GM12874 (cell line): ENCODE measurements around the gene RASA3.

Experiments used
- TF ChIP-seq, protein P1 (sequence below): IDR thresholded peaks from 2 replicates; pipeline ENCODE4 v1.5.1; 2011; ENCODE audit warnings: low read depth, mild to moderate bottlenecking, control low read depth, low read length, moderate library complexity; ENCODE audit not compliant: insufficient read depth

Gene RASA3

DNA sequence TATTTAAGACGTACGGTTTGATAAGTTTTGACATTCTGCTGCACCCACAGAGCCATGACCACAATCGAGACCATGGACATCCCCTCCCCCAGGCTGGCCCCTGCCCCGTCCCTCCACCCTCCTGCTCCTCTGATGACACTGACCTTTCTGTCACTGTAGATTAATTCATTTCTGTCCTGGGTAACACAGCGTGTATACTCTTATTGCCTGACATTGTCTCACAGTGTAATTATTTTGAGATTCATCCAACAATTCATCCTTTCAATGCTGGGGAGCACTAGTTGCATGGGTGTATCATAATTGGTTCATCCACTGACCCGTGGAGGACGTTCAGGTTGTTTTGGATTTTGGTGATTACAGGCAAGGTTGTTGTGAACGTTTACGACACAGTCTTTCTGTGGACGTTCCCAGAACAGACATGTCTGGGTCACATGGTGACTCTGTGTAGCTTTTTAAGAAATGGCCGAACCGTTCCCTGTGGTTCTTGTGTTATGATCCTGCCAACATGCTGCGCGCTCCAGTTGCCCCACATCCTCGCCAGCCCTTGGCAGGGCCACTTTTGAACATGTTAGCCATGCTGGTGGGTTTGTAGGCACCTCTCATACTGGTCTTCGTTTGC, 200.5 kb downstream of the RASA3 start:
- TF ChIP-seq, protein P1, sequence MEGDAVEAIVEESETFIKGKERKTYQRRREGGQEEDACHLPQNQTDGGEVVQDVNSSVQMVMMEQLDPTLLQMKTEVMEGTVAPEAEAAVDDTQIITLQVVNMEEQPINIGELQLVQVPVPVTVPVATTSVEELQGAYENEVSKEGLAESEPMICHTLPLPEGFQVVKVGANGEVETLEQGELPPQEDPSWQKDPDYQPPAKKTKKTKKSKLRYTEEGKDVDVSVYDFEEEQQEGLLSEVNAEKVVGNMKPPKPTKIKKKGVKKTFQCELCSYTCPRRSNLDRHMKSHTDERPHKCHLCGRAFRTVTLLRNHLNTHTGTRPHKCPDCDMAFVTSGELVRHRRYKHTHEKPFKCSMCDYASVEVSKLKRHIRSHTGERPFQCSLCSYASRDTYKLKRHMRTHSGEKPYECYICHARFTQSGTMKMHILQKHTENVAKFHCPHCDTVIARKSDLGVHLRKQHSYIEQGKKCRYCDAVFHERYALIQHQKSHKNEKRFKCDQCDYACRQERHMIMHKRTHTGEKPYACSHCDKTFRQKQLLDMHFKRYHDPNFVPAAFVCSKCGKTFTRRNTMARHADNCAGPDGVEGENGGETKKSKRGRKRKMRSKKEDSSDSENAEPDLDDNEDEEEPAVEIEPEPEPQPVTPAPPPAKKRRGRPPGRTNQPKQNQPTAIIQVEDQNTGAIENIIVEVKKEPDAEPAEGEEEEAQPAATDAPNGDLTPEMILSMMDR, result no peak

DNA sequence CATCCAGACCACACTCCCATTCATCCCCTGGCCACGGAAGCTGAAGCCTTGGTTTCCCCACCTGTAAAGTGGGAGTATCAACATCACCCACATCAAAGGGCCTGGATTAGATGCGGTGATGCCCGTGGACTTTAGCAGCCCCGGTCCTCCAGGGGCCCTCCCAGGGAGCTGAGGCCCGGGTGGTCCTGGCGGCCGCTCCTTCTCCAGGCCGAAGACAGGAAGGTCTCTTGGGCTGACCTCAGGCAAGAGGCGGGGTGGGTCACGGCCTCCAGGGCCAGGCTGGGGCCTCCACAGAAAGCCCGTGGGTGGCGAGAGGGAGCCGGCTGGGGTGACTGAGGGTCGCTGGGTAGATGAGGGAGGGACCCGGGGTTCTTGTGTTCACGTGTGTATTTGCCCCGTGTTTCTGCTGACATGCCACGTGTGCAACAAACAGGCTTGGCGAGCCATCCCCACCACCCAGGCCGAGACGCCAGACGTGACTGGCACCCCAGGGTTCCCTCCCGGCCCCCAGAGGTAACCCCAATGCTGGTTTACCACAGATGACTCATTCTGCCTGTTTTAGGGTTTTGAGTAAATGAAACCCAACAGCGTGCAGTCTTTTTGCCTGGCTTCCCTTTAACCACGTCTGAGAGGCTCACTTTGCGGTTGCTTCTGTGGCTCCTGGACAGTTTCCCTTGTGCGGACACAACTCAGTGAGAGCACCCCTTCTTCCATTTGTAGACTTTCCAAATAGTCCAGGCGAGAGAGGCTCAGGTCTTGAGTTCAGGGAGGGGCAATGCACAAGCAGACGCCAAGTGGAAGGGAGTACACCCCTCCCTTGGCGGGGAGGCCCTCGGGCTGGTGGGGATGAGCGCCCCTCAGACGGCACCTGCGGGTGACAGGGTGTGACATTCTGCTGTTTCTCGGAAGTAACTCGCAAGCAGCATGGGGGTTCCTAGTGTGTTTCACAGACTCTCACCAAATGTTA, 201.5 kb downstream of the RASA3 start:
- TF ChIP-seq, protein P1, result no peak

DNA sequence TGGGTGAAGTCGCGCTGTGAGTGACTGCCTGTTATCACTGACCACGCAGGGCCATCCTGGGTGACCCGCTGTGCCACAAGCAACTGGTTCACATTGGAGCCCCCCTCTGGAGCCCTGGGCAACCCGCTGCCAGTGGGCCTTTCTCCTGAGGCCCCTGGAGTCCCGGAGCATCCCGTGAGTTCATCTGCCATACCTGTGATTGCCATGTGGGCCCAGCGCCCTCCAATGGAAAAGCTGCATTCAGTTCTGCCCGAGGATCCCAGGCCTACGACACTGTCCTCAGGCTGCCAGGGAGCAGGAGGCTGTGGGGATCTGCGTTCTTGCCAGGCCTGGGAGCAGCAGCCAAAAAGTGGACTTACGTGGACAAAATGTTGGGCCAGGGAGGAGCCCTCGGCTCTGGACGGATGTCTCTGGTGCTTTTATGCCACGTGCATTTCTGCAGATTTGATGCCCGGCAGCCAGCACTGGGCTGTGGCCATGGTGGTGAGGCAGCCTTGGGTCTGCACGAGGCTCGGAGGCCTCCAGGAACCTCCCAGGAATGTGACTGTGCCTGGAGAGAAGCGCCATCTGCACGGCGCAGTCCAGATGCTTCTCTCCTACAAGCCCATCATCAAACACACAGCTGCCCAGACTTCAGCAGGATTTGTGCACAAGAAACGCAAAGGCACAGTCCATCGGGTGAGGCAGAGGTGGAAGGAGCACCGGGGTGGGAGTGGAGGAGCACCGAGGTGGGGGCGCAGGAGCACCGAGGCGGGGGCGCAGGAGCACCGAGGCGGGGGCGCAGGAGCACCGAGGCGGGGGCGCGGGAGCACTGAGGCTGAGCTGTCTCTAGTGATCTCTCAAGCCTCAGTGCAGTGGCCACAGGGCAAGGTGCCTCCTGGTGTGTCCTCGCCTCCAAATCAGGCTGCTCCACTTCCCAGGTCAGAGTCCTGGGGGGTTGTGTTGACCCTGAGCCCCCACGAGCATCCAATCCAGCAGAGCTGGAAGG, 202.5 kb downstream of the RASA3 start:
- TF ChIP-seq, protein P1, result no peak

DNA sequence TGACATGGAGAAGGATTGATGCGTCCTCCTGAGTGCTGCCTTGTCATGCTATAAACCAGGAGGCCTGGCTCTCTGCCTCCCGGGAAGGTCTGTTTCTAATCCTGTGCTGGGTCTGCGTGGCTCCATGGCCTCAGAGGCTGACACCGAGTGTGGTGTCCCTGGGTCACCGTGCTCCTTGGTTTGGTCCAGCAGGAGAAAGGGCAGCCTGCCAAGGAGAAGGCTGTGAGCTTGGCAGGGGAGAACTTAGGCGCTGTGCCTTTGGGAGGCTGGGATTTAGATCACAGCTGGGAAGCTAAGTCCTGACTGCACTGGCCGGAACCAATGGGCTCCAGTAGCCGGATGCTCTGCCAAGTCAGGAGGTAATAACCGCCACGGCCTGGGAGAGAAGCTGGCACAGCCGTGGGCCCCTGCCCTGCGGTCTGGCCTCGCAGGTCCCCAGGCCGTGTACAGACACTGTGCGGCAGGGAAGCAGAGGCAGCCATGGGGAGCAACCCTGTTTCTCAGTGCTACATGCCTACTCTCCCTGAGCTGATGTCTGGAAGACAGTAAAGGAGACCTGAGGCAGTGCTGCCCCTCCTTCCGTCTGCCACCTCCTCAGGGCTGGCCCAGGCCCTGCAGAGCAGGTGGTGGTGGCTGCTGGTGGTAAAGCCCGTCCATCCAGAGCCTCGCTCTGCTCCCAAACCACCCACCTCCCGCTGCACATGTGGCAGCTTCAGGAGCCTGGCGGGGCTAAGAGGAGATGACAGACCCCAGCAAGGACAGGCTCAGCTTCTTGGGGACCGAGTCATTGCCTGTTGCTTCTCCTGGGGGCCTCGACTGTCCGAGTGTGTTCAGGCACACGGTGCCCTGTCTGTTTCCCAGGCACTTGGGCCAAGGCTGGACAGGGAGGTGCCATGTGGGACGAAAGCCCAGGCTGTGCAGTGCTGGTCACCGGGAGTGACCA, 203.5 kb downstream of the RASA3 start:
- TF ChIP-seq, protein P1, result no peak
